ENCODE measurements around the gene CEP192.

Gene CEP192

GRCh38 chr18:13101659-13102197, 110.6 kb downstream of the CEP192 start:
- Histone ChIP-seq H3K4me3 (ENCODE audit: low read length, poor library complexity, severe bottlenecking) (no peak overlapping the region), H3K4me2 (ENCODE audit: low read depth, low read length, poor library complexity, severe bottlenecking) (no peak overlapping the region), H3K36me3 (ENCODE audit: insufficient read depth, low read length) (peaks cover 84% of the 10 kb centered on the region; the same call in 1 of the 2 replicates), H3K79me2 (ENCODE audit: insufficient read depth, low read length) (no peaks in the 10 kb centered on the region), H3F3A (ENCODE audit: low read depth) (no peaks in the 10 kb centered on the region), H2AFZ (ENCODE audit: low read length) (no peak overlapping the region), H3K27me3 (ENCODE audit: insufficient read depth, low read length, poor library complexity, severe bottlenecking) (no peaks in the 10 kb centered on the region), H4K20me1 (ENCODE audit: insufficient read depth, low read length, poor library complexity, severe bottlenecking) (no peaks in the 10 kb centered on the region), H3K9me3 (ENCODE audit: insufficient read depth, low read depth, low read length) (no peaks in the 10 kb centered on the region), H3K9me2 (replicated peaks; ENCODE audit: low read depth, low read length) (no peaks in the 10 kb centered on the region), H3K4me1 (ENCODE audit: insufficient read depth, low read length, poor library complexity, severe bottlenecking) (no peaks in the 10 kb centered on the region), H3K9ac (ENCODE audit: low read depth, low read length, poor library complexity, severe bottlenecking) (no peak overlapping the region)
- no peak for TF ChIP-seq EZH2phosphoT487 (IDR thresholded peaks at IDR 0.05; ENCODE audit: borderline replicate concordance)
- no peak for TF ChIP-seq CTCF (conservative IDR thresholded peaks at IDR 0.05; ENCODE audit: low read length)

GRCh38 chr18:13103366-13103765, 112.2 kb downstream of the CEP192 start:
- TF ChIP-seq EZH2phosphoT487 (IDR thresholded peaks at IDR 0.05; ENCODE audit: borderline replicate concordance) (no peak), CTCF (conservative IDR thresholded peaks at IDR 0.05; ENCODE audit: low read length) (peak; percentile 65)
- no peak overlapping the region for H3K4me2 ChIP-seq (ENCODE audit: low read depth, low read length, poor library complexity, severe bottlenecking)
- no peaks in the 10 kb centered on the region for H3F3A ChIP-seq (ENCODE audit: low read depth)
- H3K9ac ChIP-seq (ENCODE audit: low read depth, low read length, poor library complexity, severe bottlenecking), result no peak overlapping the region
- no peaks in the 10 kb centered on the region for H3K9me2 ChIP-seq (replicated peaks; ENCODE audit: low read depth, low read length)
- no peaks in the 10 kb centered on the region for H3K4me1 ChIP-seq (ENCODE audit: insufficient read depth, low read length, poor library complexity, severe bottlenecking)
- H4K20me1 ChIP-seq (ENCODE audit: insufficient read depth, low read length, poor library complexity, severe bottlenecking), result no peaks in the 10 kb centered on the region
- H3K9me3 ChIP-seq (ENCODE audit: insufficient read depth, low read depth, low read length), result no peaks in the 10 kb centered on the region
- no peaks in the 10 kb centered on the region for H3K27me3 ChIP-seq (ENCODE audit: insufficient read depth, low read length, poor library complexity, severe bottlenecking)
- H3K36me3 ChIP-seq (ENCODE audit: insufficient read depth, low read length), result peaks cover 94% of the 10 kb centered on the region; the same call in 1 of the 2 replicates
- H3K4me3 ChIP-seq (ENCODE audit: low read length, poor library complexity, severe bottlenecking), result no peak overlapping the region
- H2AFZ ChIP-seq (ENCODE audit: low read length), result no peak overlapping the region
- H3K79me2 ChIP-seq (ENCODE audit: insufficient read depth, low read length), result no peaks in the 10 kb centered on the region

GRCh38 chr18:13105059-13105458, 113.9 kb downstream of the CEP192 start:
- H3K9ac ChIP-seq (ENCODE audit: low read depth, low read length, poor library complexity, severe bottlenecking), result no peak overlapping the region
- no peak overlapping the region for H3K4me3 ChIP-seq (ENCODE audit: low read length, poor library complexity, severe bottlenecking)
- H3K9me2 ChIP-seq (replicated peaks; ENCODE audit: low read depth, low read length), result no peaks in the 10 kb centered on the region
- no peaks in the 10 kb centered on the region for H3F3A ChIP-seq (ENCODE audit: low read depth)
- H4K20me1 ChIP-seq (ENCODE audit: insufficient read depth, low read length, poor library complexity, severe bottlenecking), result no peaks in the 10 kb centered on the region
- TF ChIP-seq CTCF (conservative IDR thresholded peaks at IDR 0.05; ENCODE audit: low read length), result no peak
- TF ChIP-seq EZH2phosphoT487 (IDR thresholded peaks at IDR 0.05; ENCODE audit: borderline replicate concordance), result no peak
- no peaks in the 10 kb centered on the region for H3K4me1 ChIP-seq (ENCODE audit: insufficient read depth, low read length, poor library complexity, severe bottlenecking)
- no peak overlapping the region for H2AFZ ChIP-seq (ENCODE audit: low read length)
- H3K79me2 ChIP-seq (ENCODE audit: insufficient read depth, low read length), result no peaks in the 10 kb centered on the region
- H3K27me3 ChIP-seq (ENCODE audit: insufficient read depth, low read length, poor library complexity, severe bottlenecking), result no peaks in the 10 kb centered on the region
- H3K4me2 ChIP-seq (ENCODE audit: low read depth, low read length, poor library complexity, severe bottlenecking), result no peak overlapping the region
- peaks cover 93% of the 10 kb centered on the region; the same call in 1 of the 2 replicates for H3K36me3 ChIP-seq (ENCODE audit: insufficient read depth, low read length)
- H3K9me3 ChIP-seq (ENCODE audit: insufficient read depth, low read depth, low read length), result no peaks in the 10 kb centered on the region
